HG03025 (cell line): ENCODE measurements around the gene GRHPR.
"Not testable (repeated sequence)": the region's sequence is repeated elsewhere in the genome, so short reads cannot be mapped to it uniquely, and the experiment has no call there.

Experiments used
- ATAC-seq: cut with Tn5 transposase; IDR thresholded peaks from one replicate; pipeline ENCODE4 v1.9.1; 2021; ENCODE audit warnings: mild to moderate bottlenecking, moderate library complexity; ENCODE audit not compliant: unreplicated experiment, low FRiP score

GRHPR gene

DNA sequence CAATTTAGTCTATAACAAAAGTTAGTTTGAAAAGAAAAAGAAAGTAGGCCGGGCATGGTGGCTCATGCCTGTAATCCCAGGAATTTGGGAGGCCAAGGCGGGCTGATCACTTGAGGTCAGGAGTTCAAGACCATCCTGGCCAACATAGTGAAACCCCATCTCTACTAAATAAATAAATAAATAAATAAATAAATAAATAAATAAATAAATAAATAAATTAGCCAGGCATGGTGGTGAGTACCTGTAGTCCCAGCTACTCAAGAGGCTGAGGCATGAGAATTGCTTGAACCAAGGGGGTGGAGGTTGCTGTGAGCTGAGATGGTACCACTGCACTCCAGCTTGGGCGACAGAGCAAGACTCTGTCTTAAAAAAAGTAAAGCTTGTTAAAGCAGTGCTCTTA is 24.5 kb upstream of the GRHPR start:
- ATAC-seq = not testable (repeated sequence)

DNA sequence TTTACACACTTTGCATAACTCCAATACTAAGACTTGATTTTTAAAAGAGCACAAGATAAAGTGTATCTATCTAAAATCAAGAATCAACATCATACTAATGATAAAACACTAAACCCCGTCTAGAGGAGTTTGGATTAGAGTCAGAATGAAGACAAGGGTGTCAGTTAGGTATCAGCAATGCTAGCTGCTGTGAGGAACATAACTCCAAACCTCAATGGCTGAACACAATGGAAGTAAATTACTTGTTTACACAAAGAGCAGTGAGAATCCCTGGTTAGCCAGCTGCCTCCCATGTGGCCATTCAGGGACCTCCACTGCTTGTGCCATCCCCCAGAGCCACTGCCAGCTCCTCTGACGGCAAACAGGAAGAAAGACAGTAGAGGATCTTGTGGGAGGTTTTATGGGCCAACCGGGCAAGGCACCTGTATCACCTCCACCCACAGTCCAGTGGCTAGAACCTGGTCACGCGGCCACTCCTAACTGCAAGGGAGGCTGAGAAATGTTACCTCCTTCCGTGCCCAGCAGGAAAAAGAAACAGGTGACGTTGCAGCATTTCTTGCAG is 24.0 kb upstream of the GRHPR start:
- ATAC-seq = no peak

DNA sequence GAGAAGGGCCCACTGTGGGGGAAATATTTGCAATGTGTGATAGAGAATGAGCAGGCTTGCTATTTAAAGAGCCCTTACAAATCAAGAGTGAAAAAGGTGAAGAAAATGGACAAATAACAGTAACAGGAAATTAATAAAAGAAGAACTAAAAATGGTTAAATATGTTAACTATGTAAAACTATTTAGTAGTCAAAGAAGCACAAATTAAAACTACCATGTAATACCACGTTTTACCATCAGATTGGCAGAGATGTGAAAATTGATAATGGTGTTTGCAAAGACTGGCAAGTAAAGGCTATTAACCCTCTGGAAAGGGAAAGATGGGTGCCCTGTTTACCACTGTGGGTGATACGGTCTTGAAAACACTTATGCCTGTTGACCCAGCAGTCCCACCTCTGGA is 23.2 kb upstream of the GRHPR start:
- ATAC-seq = no peak

DNA sequence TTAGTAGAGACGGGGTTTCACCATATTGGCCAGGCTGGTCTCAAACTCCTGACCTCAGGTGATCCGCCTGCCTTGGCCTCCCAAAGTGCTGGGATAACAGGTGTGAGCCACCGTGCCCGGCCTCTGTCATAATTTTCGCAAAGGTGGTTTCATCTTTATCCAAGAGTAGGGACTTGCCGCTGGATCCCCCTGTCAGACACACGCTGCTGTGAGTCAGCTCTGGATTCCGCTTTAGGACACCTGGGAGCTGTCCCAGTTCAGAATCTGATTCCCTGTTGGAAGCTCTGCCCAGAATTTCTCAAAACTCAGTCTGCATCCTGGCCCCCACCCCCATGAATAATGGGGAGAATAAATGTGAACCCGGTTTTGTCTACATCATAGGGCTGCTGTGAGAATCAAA is 17.9 kb upstream of the GRHPR start:
- no peak for ATAC-seq

DNA sequence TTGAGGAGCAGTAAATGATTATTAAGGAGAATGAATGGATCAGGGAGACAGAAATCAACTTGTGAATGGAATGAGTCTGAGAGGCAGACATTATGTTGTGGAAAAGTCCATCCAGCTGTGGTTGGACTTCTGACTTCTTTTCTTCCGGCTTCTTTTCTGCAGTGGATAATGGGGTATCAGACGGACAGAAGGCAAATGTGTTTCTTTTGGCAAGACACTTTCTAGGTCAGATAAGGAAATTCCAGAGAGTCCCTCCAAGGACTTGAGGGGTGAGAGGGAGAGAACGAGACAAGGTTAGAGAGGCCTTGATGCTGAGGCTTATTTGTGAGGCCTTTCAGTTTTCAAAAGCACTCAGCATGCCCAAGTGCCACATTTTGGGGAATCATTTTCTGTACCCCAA is 17.1 kb upstream of the GRHPR start:
- no peak for ATAC-seq

DNA sequence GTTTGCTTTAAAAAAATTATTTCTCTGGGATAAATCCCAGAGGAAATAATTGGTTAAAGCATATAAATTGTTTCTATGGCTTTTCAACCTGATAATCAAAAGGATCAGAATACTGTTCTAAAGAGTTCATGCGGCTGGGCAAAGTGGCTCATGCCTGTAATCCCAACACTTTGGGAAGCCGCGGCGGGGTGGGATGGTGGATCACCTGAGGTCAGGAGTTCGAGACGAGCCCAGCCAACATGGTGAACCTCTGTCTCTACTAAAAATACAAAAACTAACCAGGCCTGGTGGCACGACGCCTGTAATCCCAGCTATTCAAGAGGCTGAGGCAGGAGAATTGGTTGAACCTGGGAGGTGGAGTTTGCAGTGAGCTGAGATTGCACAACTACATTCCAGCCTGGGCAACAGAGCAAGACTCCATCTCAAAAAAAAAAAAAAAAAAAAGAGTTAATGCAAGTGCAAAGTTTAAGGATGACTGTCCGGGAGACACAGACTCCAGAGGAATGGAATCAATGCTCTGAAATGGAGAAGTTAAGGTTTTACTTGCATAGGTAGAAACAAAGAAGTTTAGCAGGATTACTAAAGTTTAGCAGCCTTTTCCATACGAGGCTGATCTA is 16.6 kb upstream of the GRHPR start:
- no peak for ATAC-seq

DNA sequence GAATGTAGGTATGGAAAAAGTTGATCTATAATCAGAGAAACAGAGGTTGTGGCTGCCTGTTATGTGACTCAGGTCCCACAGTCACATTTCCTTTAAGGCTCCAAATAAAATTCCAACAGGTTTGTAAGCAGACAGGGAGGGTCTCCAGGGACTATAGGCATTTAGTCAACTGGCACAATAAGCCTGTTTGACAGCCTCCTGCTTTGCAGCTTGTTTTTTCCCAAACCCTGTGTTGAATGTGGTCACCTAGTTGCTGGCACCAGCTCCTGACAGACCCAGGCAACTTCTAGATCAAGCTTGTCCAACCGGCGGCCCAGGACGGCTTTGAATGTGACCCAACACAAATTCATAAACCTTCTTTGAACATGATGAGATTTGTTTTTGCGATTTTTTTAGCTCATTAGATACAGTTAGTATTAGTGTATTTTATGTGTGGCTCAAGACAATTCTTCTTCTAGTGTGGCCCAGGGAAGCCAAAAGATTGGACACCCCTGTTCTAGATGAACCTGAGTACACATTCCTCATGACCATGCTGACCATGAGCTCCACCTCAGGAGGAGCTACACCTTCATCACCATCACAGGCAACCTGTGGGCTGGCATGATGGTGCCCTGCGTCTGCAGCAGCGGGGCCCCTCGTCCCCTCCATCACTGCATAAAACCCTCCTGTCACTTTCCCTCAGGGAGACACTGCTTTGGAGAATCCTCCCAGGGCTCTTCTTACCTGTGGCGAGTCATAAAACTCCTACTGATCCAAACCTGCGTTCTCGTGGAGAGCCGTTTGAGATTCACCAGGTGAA is 15.7 kb upstream of the GRHPR start:
- ATAC-seq = no peak

DNA sequence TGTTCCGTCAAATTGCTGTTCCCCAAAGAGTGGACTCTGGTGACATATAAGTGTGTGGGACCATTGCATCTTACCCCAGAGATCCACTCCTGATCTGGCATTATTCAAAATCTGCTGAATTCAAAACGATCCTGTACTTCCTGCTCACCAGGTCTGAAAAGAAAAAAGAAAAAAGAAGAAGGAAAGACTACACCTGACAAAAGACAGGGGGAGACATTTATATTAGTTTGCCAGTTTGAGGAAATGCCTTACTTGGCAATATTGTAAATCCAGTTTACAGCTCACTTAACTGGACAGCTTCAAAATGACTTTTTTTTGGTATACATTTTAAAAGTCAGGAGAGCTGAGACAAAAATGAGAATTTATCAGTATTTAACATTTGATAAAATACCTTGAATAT is 15.0 kb upstream of the GRHPR start:
- no peak for ATAC-seq

DNA sequence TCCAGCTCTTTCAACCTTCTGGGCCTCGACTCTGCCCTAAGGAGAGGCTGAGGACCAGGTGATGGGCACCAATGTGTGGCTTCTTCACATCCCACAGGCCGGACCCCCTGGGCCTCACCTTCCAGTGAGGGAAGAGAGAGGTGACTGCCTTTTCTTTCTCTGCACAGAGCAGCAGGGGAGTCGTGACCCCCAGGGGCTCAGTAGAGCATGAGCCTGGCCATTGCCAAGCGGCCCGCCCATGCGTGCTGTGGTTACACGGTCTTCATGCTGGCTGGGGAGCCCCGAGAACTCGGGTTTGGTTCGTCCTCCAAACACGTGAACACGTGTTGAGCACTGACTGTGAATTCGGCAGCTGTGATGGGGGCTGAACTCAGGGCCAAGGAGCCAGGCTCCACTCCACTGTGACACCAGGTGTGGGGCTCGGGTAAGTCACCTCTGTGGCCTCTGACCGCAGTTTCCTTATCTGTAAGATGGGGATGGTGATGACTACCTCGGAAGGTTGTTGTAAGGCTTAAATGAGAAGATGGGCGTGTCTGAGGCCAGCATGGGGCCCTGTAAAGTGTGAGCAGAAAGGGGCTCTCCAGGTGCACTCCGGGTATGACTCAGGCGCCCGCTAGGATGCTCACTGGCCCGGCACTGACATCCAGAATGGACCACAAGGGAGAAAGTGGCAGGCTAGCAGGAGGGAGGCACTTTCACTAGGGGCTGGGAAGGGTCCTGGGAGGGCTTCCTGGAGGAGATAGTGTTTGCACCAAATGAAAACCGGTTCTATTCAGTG is 13.4 kb upstream of the GRHPR start:
- ATAC-seq = peak; percentile 88

DNA sequence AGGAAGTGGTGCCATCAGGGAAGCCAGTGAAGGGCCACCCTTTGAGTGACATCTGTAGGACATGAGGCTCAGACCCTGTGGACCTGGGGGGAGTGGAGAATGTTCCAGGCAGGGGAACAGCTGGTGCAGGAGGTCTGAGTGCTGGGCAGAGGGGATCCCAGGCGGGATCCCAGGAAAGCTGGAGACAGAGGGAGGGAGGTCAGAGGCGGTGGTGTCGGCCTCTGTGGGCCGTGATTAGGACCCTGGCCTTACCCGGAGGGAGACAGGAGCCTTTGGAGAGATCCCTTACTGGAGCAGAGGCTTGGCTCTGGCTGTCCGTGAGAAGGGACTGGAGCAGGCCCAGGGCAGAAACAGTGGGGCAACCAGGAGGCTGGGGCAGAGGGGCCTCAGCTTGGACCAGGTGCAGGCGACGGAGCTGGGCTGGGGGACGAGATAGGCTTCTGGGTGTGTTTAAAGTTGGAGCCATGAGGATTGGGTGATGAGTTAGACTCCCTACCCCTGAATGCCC is 12.1 kb upstream of the GRHPR start:
- no peak for ATAC-seq

DNA sequence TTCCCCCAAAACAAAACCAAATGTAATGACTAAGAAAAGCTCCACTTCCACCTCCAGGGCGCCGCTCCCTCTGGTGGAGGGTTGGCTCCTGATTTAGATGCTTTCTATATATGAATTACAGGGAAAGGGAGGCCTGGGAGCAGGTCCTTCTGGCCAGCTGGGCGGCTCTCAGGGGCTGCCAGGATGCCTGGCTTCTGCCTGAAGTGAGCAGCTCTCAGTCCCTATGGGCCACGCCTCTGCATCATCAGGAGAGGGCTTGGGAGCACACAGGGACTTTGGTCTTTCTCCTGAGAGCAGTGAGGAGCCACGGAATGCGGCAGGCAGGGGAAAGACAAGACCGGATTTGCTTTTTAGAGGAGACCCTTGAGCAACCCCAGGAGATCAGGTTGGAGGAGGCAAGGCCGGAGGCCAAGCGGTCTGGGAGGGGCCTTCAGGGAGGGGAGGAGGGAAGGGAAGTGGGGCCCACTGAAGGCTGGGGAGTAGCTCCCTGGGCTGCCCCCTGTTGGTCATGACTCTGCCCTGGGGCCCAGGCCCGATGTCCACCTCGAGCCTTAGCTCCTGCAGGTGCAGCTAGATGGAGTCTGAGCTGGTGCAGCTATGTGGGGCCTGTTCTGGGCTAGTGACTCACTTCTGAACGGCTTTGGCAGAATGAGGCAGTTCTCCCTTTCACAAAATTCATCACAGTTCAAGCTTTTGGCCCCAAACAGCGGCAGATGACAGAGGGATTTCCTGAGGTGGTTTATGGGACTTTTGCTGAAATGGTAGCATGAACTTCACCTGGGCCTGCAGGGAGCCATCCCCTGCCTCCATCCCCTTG is 11.3 kb upstream of the GRHPR start:
- no peak for ATAC-seq

DNA sequence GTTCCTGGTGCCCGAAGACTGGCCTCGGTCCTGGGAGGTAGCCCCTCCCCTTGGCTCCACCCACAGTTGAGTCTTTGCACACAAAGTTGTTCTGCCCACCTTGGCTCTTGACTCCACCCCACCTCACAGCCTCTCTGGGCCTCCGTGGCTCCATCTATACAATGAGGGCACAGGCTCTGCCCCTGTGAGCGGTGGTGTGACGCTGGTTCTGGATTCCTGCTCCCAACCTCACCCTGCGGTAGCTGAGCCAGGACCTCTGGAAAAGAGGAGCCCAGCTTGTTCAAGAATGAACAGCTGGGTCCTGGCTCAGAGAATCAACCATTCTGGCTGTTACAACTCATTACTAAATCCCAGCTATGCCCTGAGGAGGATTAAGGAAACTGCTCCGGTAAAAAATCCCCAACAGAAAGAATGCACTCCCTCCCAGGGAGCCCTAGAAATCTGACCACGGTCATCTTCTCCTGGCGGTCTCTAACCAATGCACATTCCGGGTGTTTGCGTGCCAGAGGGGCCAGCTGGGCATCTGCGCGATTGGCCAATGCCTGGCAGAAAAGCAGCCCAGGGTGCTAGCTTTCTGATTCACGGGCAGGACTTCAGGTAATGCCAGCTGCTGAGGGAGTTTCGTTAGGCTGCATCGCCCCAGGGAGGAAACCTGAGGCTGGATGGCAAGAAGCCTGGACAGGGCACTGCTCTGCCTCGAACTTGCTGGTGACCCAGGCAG is 9.9 kb upstream of the GRHPR start:
- ATAC-seq = no peak

DNA sequence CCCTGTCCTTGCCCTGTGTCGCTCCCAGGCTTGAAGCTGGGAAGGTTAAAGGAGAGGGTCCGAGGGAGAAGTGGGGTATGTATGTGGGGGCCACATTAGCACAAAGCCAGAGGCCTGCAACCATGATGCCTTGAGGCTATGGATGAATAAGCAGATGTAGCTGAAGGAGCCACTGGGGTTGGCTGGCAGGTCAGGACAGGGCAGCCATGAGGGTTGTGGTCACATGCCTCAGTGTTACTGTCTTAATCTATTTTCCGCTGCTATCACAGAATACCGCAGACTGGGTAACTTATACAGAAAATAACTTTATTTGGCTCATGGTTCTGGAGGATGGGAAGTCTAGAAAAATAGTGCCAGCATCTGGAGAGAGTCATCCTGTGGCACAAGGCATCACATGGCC is 9.2 kb upstream of the GRHPR start:
- ATAC-seq = no peak

DNA sequence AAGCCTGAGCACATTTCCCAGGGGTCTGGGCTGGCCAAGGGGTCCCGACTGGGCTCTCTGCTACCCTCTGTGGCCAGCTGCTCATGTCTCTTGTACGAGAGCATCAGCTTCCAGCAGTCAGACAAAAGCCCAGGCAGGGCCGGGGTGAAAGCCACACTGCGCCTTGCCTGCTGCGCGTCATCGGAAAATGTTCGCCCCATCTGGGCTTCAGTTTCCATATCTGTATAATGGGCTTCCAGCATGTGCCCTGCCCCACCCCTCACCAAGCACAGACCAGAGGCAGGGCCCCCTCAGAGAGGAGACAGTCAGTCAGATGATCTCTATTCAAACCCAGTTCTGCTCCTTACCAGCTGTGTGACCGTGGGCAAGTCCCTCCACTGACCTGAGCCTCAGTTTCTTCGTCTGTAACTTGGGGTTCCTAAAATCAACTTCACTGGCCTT is 8.0 kb upstream of the GRHPR start:
- ATAC-seq = no peak

DNA sequence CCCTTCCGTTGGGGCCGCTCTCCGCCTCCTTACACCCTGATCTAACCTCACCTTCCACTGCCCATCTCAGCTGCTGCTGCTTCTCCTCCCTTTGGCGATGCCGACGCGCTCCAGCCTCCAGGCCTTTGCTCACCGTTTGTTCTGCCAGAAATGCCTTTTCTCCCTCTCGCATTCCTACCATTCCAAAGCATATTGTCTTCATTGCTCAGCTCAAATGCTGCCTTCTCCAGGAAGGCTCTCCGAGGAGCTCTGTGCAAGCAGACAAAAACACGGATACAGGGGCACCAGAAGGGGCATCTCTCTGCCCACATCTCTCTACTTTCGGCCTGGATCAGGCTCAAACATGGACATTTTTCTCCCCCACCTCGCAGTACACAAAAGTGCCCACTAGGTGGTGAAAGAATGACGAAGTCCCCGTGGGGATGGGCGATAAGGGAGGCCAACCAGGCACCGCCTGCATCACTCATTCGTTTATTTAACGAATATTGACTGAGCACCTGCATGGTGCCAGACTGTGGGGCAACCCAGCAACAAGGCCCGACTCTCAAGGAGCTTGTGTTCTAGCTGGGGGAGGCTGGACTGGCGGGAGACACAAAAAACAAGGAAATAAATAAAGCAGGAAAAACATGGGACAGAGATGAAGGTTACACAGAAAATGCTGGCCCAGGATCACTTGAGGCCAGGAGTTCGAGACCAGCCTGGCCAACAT is 7.3 kb upstream of the GRHPR start:
- ATAC-seq = no peak

DNA sequence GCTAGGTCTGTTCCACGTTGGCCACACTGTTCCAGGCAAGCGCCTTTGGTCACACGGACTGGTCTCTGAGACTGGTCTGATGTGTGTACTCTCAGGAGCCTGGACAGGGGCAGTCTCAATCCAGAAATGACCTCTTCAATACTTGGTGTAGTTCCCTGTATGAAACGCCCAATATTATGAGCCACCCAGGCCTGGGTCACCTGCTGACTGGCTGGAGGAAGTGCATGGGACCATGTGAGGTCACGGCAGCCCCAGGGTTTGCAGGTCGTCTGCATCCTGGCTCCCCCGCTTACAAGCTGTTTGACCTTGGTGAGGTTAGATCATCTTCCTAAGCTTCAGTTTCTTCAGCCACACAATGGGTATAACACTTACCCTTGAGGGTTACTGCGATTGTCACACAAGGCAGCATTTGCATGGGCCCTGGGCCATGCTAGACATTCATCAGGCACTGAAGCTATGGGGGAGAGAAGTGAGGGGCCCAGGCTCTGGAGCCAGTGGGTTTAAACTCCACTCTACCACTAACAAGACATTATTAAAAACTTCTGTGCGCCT is 5.2 kb upstream of the GRHPR start:
- ATAC-seq = no peak

DNA sequence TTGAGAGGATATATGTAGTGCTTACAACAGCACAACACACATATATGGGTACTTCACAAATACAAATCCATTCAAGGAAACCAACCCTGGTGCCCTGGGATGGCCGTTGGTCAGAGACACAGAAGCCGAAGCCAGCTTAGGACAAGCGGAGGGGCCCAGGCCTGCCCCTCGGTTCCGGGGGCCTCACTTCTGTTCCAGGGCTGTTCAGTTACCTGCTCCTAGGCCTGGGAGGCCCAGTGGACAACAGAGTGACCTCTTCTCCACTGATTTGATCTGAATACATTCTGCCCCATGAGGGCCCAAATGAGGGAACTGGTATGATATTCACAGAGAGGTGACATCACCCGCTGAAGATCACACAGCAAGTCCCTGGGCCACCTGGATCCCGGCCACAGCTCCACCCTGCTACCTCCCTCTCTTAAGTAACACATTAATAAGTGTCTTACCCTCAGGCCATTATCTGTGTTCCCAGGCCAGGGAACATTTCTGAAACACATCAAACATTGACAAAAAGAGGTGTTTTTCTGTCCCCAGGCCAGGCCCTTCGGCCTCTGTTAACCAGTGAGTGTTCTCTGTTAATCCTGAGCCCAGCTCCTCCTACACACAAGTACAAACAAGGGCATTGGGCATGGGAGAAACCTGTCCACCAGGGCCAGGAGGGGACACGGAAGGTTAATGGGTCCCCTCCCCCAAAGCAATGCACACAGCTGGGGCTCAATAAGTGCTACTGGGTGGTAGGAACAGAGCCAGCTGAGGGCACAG is 4.5 kb upstream of the GRHPR start:
- ATAC-seq = no peak

DNA sequence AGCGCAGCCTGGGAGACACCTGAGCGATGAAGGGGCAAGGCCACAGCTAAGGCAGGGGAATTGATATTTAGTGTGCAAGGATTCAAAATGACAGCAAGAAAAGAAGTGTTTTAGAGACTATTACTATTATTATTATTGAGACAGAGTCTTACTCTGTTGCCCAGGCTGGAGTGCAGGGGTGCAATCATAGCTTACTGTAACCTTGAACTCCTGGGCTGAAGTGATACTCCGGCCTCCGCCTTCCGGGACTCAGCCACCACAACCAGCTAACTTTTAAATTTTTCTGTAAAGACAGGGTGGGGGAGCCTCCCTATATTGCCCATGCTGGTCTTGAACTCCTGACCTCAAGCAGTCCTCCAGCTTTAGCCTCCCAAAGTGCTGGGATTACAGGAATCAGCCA is 3.3 kb upstream of the GRHPR start:
- ATAC-seq = no peak
